ENCODE data around the gene PAM.

The PAM gene

DNA sequence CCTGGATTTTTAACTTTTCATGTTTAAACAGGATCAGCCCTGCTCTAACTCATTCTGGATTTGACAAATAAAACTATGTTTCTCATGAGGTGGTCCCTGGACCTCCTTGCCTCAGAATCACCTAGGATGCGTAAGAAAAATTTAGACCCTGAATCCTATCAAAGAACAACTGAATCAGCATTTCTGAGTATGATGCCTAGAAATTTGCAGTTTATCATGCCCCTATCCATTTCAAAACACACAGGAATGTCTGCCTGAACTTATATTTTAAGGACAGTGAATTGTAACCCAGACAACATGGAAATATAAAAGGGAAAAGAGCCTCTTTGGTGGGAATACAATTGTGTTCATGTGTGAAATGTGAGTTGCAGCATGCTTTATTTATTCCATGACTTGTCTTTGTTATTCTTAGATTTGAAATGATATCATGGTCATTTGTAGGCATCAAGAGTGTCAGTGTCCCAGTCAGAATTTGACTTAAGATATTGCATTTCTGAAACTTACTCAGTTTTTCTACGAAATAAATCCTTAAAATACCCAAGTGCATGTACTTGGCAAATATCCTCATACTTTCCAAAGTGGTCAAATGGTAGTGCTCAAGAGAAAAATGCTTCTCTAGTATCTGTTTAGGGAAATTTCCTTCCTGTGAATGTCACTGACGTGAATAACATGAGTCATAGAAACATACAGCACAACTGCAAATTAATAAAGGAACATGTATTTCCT, 220.5 kb downstream of the PAM start:
- Histone ChIP-seq H3K4me3 (ENCODE audit: insufficient read depth, low read length, poor library complexity, severe bottlenecking) (no peak overlapping the region), H3K9ac (ENCODE audit: low read length) (no peak overlapping the region), H3K4me2 (ENCODE audit: low read depth, low read length, poor library complexity, severe bottlenecking) (no peak overlapping the region), H3K79me2 (ENCODE audit: insufficient read depth, low read length) (no peaks in the 10 kb centered on the region), H3F3A (ENCODE audit: insufficient read depth) (no peaks in the 10 kb centered on the region), H3K36me3 (ENCODE audit: low read length) (no peaks in the 10 kb centered on the region), H3K27ac (ENCODE audit: low read depth, low read length) (no peak overlapping the region), H3K9me3 (ENCODE audit: insufficient read depth, low read length) (no peaks in the 10 kb centered on the region), H2AFZ (ENCODE audit: low read depth, low read length, severe bottlenecking) (no peak overlapping the region), H4K20me1 (ENCODE audit: low read depth, low read length) (no peaks in the 10 kb centered on the region), H3K27me3 (ENCODE audit: low read length) (no peaks in the 10 kb centered on the region), H3K9me2 (replicated peaks; ENCODE audit: insufficient read depth, low read length) (no peaks in the 10 kb centered on the region)
- TF ChIP-seq EZH2phosphoT487 (conservative IDR thresholded peaks at IDR 0.05; ENCODE audit: low read length): no peak
- TF ChIP-seq, protein P1, sequence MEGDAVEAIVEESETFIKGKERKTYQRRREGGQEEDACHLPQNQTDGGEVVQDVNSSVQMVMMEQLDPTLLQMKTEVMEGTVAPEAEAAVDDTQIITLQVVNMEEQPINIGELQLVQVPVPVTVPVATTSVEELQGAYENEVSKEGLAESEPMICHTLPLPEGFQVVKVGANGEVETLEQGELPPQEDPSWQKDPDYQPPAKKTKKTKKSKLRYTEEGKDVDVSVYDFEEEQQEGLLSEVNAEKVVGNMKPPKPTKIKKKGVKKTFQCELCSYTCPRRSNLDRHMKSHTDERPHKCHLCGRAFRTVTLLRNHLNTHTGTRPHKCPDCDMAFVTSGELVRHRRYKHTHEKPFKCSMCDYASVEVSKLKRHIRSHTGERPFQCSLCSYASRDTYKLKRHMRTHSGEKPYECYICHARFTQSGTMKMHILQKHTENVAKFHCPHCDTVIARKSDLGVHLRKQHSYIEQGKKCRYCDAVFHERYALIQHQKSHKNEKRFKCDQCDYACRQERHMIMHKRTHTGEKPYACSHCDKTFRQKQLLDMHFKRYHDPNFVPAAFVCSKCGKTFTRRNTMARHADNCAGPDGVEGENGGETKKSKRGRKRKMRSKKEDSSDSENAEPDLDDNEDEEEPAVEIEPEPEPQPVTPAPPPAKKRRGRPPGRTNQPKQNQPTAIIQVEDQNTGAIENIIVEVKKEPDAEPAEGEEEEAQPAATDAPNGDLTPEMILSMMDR (IDR thresholded peaks at IDR 0.05; ENCODE audit: insufficient read depth, low read length, poor library complexity, severe bottlenecking): no peak

DNA sequence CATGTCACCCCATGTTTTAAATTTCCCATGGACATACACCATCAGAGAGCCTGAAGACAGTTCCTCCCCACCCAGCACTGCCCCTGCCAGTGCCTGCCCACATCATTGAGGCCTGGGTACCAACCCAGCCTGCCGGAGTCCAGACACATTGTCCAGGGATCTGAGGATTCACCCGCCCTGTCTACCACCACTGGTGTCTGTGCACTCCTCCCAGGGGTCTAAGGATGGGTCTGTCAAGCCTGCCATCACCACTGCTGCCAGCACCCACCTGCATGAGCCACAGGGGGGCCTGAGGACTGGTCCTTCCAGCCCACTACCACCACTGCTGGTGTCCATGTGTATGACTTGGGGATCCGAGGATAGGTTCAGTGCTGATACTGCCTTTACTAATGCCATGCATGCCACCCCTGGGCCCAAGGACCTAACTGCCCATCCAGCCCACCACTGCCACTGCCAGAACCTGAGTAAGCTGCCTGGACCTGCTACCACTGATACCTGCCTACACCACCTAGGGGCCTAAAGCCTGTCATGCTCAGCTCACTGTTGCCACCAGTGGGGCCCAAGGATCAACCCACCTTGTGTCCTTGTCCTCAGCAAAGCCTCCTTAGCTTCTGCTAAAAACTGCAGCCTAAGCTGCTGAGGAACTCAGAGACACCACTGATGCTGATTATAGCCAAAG, 227.0 kb downstream of the PAM start:
- no peaks in the 10 kb centered on the region for H3K9me2 ChIP-seq (replicated peaks; ENCODE audit: insufficient read depth, low read length)
- no peaks in the 10 kb centered on the region for H3K79me2 ChIP-seq (ENCODE audit: insufficient read depth, low read length)
- no peak overlapping the region for H3K27ac ChIP-seq (ENCODE audit: low read depth, low read length)
- no peak overlapping the region for H3K4me3 ChIP-seq (ENCODE audit: insufficient read depth, low read length, poor library complexity, severe bottlenecking)
- H3K27me3 ChIP-seq (ENCODE audit: low read length): no peaks in the 10 kb centered on the region
- no peak for TF ChIP-seq EZH2phosphoT487 (conservative IDR thresholded peaks at IDR 0.05; ENCODE audit: low read length)
- no peaks in the 10 kb centered on the region for H3F3A ChIP-seq (ENCODE audit: insufficient read depth)
- H4K20me1 ChIP-seq (ENCODE audit: low read depth, low read length): no peaks in the 10 kb centered on the region
- H3K9ac ChIP-seq (ENCODE audit: low read length): no peak overlapping the region
- H2AFZ ChIP-seq (ENCODE audit: low read depth, low read length, severe bottlenecking): no peak overlapping the region
- H3K36me3 ChIP-seq (ENCODE audit: low read length): no peaks in the 10 kb centered on the region
- no peak overlapping the region for H3K4me2 ChIP-seq (ENCODE audit: low read depth, low read length, poor library complexity, severe bottlenecking)
- H3K9me3 ChIP-seq (ENCODE audit: insufficient read depth, low read length): no peaks in the 10 kb centered on the region

DNA sequence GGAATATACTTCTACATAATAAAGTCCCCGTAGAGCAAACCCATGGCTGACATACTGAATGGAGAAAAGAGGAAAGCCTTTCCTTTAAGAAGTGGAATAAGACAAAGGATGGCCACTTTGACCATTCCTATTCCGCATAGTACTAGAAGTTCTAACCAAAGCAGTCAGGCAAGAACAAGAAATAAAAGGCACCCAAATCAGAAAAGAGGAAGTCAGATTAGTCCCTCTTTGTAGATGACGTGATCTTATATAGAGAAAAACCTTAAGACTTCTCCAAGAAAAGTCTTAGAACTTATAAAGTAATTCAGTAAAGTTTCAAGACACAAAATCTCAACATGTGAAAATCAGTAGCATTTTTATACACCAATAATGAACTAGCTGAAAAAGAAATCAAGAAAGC, 231.0 kb downstream of the PAM start:
- Histone ChIP-seq H2AFZ (ENCODE audit: low read depth, low read length, severe bottlenecking) (no peak overlapping the region), H3F3A (ENCODE audit: insufficient read depth) (no peaks in the 10 kb centered on the region), H3K4me3 (ENCODE audit: insufficient read depth, low read length, poor library complexity, severe bottlenecking) (no peak overlapping the region), H3K9me2 (replicated peaks; ENCODE audit: insufficient read depth, low read length) (no peaks in the 10 kb centered on the region), H3K9me3 (ENCODE audit: insufficient read depth, low read length) (no peaks in the 10 kb centered on the region), H4K20me1 (ENCODE audit: low read depth, low read length) (no peaks in the 10 kb centered on the region), H3K9ac (ENCODE audit: low read length) (no peak overlapping the region), H3K27me3 (ENCODE audit: low read length) (no peaks in the 10 kb centered on the region), H3K27ac (ENCODE audit: low read depth, low read length) (no peak overlapping the region), H3K36me3 (ENCODE audit: low read length) (no peaks in the 10 kb centered on the region), H3K4me2 (ENCODE audit: low read depth, low read length, poor library complexity, severe bottlenecking) (no peak overlapping the region), H3K79me2 (ENCODE audit: insufficient read depth, low read length) (no peaks in the 10 kb centered on the region)
- TF ChIP-seq EZH2phosphoT487 (conservative IDR thresholded peaks at IDR 0.05; ENCODE audit: low read length): no peak
- TF ChIP-seq, protein P1 (IDR thresholded peaks at IDR 0.05; ENCODE audit: insufficient read depth, low read length, poor library complexity, severe bottlenecking): no peak

DNA sequence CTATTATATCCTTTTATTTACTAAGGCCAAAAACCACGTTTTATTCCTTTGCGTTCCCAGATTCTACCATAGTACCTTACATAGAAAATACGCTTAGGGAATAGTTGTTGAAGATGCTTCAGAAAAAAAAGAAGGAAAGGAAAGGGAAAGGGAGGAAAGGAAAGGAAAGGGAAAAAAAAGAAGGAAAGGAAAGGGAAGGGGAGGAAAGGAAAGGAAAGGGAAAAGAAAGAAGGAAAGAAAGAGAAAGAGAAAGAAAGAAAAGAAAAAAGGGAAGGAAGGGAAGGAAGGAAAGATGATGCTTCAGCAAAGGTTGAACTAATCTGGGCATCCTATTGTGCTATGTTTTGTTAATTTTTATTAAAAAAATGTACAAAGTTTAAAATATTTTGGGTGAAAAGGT, 233.4 kb downstream of the PAM start:
- no peak overlapping the region for H3K9ac ChIP-seq (ENCODE audit: low read length)

More for the DNA sequence above, 233.4 kb downstream of the PAM start:
- no peaks in the 10 kb centered on the region for H3K79me2 ChIP-seq (ENCODE audit: insufficient read depth, low read length)
- no peaks in the 10 kb centered on the region for H3F3A ChIP-seq (ENCODE audit: insufficient read depth)
- H3K27me3 ChIP-seq (ENCODE audit: low read length): no peaks in the 10 kb centered on the region
- H3K4me2 ChIP-seq (ENCODE audit: low read depth, low read length, poor library complexity, severe bottlenecking): no peak overlapping the region
- no peaks in the 10 kb centered on the region for H4K20me1 ChIP-seq (ENCODE audit: low read depth, low read length)
- TF ChIP-seq, protein P1 (IDR thresholded peaks at IDR 0.05; ENCODE audit: insufficient read depth, low read length, poor library complexity, severe bottlenecking): no peak
- no peak for TF ChIP-seq EZH2phosphoT487 (conservative IDR thresholded peaks at IDR 0.05; ENCODE audit: low read length)
- H3K27ac ChIP-seq (ENCODE audit: low read depth, low read length): no peak overlapping the region
- H3K4me3 ChIP-seq (ENCODE audit: insufficient read depth, low read length, poor library complexity, severe bottlenecking): no peak overlapping the region
- no peak overlapping the region for H2AFZ ChIP-seq (ENCODE audit: low read depth, low read length, severe bottlenecking)
- H3K9me3 ChIP-seq (ENCODE audit: insufficient read depth, low read length): no peaks in the 10 kb centered on the region
- H3K36me3 ChIP-seq (ENCODE audit: low read length): no peaks in the 10 kb centered on the region
- no peaks in the 10 kb centered on the region for H3K9me2 ChIP-seq (replicated peaks; ENCODE audit: insufficient read depth, low read length)
